Measurements from ENCODE around the gene SSR3. TPM values are rescaled to one million over a fixed set of nuclear protein-coding genes. Genes with fewer than 3 reads are reported as not detected.

Gene SSR3
- total and polyA plus RNA-seq, 9 of the 15 experiments (the other 6 are each of a cell fraction or from before 2014, with no cell fraction given) = 104 to 464 (median 307) TPM

- TF ChIP-seq MTA1 (IDR thresholded peaks at IDR 0.05; ENCODE audit: borderline replicate concordance) (no peak), ZBTB2 (IDR thresholded peaks at IDR 0.05) (peak; percentile 60; the same call in 1 of the 2 replicates), ERF (CRISPR knock-in tag; IDR thresholded peaks at IDR 0.05) (no peak), RB1 (IDR thresholded peaks at IDR 0.05; ENCODE audit: low read depth) (peak; percentile 74; the same call in 1 of the 2 replicates), NBN (IDR thresholded peaks at IDR 0.05; ENCODE audit: low read depth) (no peak), L3MBTL2 (IDR thresholded peaks at IDR 0.05) (peak; percentile 41), ASH1L (IDR thresholded peaks at IDR 0.05; ENCODE audit: borderline replicate concordance, low read depth, partially characterized antibody) (peak; percentile 95), ID3 (CRISPR knock-in tag; IDR thresholded peaks at IDR 0.05) (no peak), ID3 (tag; IDR thresholded peaks at IDR 0.05) (peak; percentile 12; the same call in 1 of the 2 replicates), JUN (IDR thresholded peaks at IDR 0.05; ENCODE audit: borderline replicate concordance, low read depth, low read length) (peak; percentile 7; the same call in 1 of the 2 replicates), JUN (CRISPR knock-in tag; IDR thresholded peaks at IDR 0.05; ENCODE audit: borderline replicate concordance) (no peak), GATAD2B (IDR thresholded peaks at IDR 0.05; ENCODE audit: borderline replicate concordance) (no peak), NR2F6 (CRISPR knock-in tag; IDR thresholded peaks at IDR 0.05) (no peak), UBTF (IDR thresholded peaks at IDR 0.05; ENCODE audit: borderline replicate concordance in 1 of 2, low read depth in 2 of 2, low read length in 2 of 2) (no peak), ETS1 (conservative IDR thresholded peaks at IDR 0.05; ENCODE audit: control insufficient read depth, low read depth, low read length) (peak; percentile 94; the same call in 1 of the 2 replicates), FOXJ2 (tag; IDR thresholded peaks at IDR 0.05) (peak; percentile 30; the same call in 1 of the 2 replicates), POLR2AphosphoS2 (IDR thresholded peaks at IDR 0.05; ENCODE audit: low read length) (peak; percentile 55; the same call in 1 of the 2 replicates), MYC (IDR thresholded peaks at IDR 0.05; ENCODE audit: low read depth, low read length) (peak; percentile 56), MYC (CRISPR knock-in tag; IDR thresholded peaks at IDR 0.05; ENCODE audit: borderline replicate concordance, low read depth) (no peak), RCOR1 (IDR thresholded peaks at IDR 0.05; ENCODE audit: borderline replicate concordance in 1 of 2, low read depth in 2 of 2, low read length in 2 of 2) (peak in 1 of 2 experiments; percentile 55; a peak in 2 of 4 replicates), ZNF263 (CRISPR knock-in tag; IDR thresholded peaks at IDR 0.05; ENCODE audit: borderline replicate concordance) (peak; percentile 65; the same call in 1 of the 2 replicates), FOXJ3 (CRISPR knock-in tag; IDR thresholded peaks at IDR 0.05) (no peak), LEF1 (IDR thresholded peaks at IDR 0.05) (0 out of 2 replicates have a peak, but pooled peaks have one; percentile 6)
Measured at GRCh38 chr3:156554842-156555687, at the start of gene SSR3 (continued).
